Activated CD4-positive, alpha-beta T cell treated with anti-CD3 and anti-CD28 coated beads, Interleukin-2, amount 50 U/mL, for 48 hours (primary cell): ENCODE results near the gene SLC38A7.

Experiments
- DNase-seq, 2 experiments: peaks; one replicate each; pipeline ENCODE4 v3.0.0-alpha.2; 2020

The SLC38A7 gene

DNA sequence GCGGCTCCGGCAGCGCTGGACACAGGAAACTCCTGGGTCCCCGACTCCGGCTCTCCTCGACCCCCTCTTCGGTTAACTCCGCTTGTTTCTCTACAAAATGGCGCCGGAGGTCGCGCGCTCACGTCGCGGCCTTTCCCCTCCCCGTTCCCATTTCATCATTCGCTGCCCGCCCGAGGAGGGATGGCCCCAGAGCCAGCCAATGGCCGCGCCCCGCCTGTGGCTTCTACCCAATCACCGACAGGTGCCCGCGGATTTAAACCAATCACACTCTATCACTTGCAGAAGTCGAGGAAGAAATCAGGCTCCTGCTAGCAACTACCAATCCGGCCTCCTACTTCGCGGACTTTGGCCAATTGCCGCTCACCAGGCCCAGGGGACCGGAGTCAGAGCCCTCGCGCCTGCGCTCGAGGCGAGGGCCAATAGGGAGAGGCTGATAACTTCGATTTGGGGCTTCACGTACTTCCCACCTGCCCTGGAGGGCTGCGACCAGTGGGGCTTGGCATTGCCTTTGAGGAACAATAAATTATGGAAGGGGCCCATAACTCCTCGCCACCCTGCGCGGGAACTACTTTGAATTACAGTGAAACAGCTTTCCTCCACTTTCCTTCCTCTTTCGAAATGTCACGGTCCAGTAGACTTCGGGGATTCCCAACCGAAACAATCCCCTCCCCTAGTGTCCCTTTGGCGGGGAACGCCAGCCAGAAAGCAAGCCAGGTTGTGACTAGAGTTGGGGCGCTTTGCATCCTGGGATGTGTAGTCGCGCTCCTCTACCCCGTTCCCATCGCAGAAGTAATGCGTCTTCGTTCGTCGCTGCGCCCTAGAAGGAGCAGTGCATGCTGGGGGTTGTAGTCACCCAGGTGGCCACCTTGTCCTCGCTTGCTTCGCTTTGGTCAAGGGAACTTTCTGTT, 54.6 kb downstream of the SLC38A7 start, which contains the start of gene CNOT1:
Gene CNOT1, minus strand, starts transcription at position 94 of the 908 bp plus-strand sequence. CDS start 30,489 bp downstream, outside the sequence.
- peak; percentile 97 to 98 for DNase-seq

DNA sequence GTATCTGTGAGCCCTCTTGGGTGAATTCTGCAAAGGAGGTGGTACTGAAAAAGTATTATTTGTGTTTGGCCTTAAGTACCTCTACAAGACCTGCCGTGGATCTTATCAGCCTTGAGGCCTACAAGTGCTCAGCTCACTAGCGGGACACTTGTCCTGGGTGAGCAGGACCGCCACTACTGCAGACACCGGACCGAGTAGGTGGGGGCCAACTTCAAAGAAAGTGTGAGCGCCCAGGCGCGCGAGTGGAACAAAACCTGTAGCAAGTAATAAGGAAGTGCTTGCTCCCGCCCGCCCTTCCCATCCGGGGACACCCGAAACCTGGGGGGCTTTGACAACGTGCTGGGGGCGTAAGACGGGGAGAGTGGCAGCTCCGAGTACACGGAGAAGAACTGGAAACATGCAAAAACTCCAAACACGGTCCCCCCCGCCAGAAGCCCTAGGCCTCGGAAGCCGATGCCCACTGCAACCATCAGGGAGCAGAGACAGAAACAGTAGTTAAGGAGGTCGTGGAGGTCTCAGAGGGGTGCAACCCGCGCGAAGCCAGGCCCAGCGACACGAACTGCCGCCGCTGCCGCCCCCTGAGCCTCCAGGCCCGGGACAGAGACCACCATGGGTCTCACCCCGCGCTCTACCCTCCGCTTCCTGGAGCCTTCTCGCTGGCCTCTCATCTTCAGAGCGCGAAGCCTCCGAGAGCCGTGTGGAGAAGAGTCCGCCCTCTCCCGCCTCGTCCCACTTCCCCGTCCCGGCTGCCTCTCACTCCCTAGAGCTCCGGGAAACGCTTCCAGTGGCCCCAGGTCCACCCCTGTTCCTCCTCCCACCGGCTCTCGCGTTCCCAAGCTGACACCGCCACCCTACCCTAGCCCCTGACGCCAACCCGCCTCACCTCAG, 55.5 kb downstream of the SLC38A7 start:
- DNase-seq, result peak; percentile 55 to 64

GRCh38 chr16:58624209-58624608, 60.4 kb downstream of the SLC38A7 start:
- no peak for DNase-seq

GRCh38 chr16:58620396-58620795, 64.2 kb downstream of the SLC38A7 start:
- no peak for DNase-seq

- no peak for DNase-seq
Measured at GRCh38 chr16:58615280-58615679, 69.3 kb downstream of the SLC38A7 start.
